GM18511 (cell line): Measurements from ENCODE around the gene PSME1.

ENCODE experiments used
- ATAC-seq: cut with Tn5 transposase; IDR thresholded peaks from one replicate; pipeline ENCODE4 v1.9.1; 2021; ENCODE audit warnings: mild to moderate bottlenecking, moderate library complexity; ENCODE audit not compliant: unreplicated experiment

The PSME1 gene

GRCh38 chr14:24127673-24128072, 8.3 kb upstream of the PSME1 start:
- no peak for ATAC-seq

GRCh38 chr14:24129410-24129998, 6.5 kb upstream of the PSME1 start:
- no peak for ATAC-seq

GRCh38 chr14:24130380-24130716, 5.6 kb upstream of the PSME1 start, which contains the start of gene FITM1:
FITM1 (plus strand) TSS chr14:24130659; CDS start chr14:24131564, 905 bp downstream.
- ATAC-seq: no peak

GRCh38 chr14:24130717-24131548, 5.1 kb upstream of the PSME1 start:
- no peak for ATAC-seq

- no peak for ATAC-seq
Observed at GRCh38 chr14:24131549-24131966, 4.4 kb upstream of the PSME1 start.

- ATAC-seq: no peak
Observed at GRCh38 chr14:24132061-24132685, 3.8 kb upstream of the PSME1 start.

- ATAC-seq: no peak
Observed at GRCh38 chr14:24132976-24133375, 3.0 kb upstream of the PSME1 start.

GRCh38 chr14:24133735-24134134, 2.3 kb upstream of the PSME1 start:
- ATAC-seq: no peak

- ATAC-seq: peak; percentile 7
Observed at GRCh38 chr14:24135584-24135833, 485 bp upstream of the PSME1 start.

GRCh38 chr14:24136684-24137528, 912 bp downstream of the PSME1 start:
- no peak for ATAC-seq

- no peak for ATAC-seq
Observed at GRCh38 chr14:24137529-24138395, 1.8 kb downstream of the PSME1 start.

GRCh38 chr14:24138396-24139271, 2.6 kb downstream of the PSME1 start:
- ATAC-seq: no peak

GRCh38 chr14:24139272-24139934, 3.4 kb downstream of the PSME1 start:
- ATAC-seq: no peak

GRCh38 chr14:24141097-24141880, 5.3 kb downstream of the PSME1 start, which contains the start of gene EMC9:
EMC9 (minus strand) TSS chr14:24141591; CDS start chr14:24141304, 287 bp downstream.
- ATAC-seq: peak; percentile 88

GRCh38 chr14:24143511-24143910, 7.5 kb downstream of the PSME1 start:
- ATAC-seq: no peak

GRCh38 chr14:24144451-24144850, 8.5 kb downstream of the PSME1 start:
- no peak for ATAC-seq

GRCh38 chr14:24145219-24145618, 9.2 kb downstream of the PSME1 start:
- no peak for ATAC-seq
